GM12892 (cell line): ENCODE results near the gene NCAN. TPM values are rescaled to one million over a fixed set of nuclear protein-coding genes. Genes with fewer than 3 reads are reported as not detected.
"Not testable (repeated sequence)": the region's sequence is repeated elsewhere in the genome, so short reads cannot be mapped to it uniquely, and the experiment has no call there.

ENCODE experiments used
- DNase-seq: peaks from one replicate; pipeline ENCODE4 v3.0.0; 2011; ENCODE audit not compliant: insufficient read length
- FAIRE-seq: peaks from 2 replicates; lab custom pipeline; 2011; peaks lifted over from hg19 to GRCh38; lab: Jason Lieb, UNC
- POLR2A ChIP-seq: IDR thresholded peaks from 2 replicates; pipeline ENCODE4 v1.6.1; 2011; ENCODE audit warnings: low read depth, low read length, control low read depth
- POLR2AphosphoS5 ChIP-seq: IDR thresholded peaks from 2 replicates; pipeline ENCODE4 v1.6.1; 2011; ENCODE audit warnings: low read depth, low read length, control low read depth
- TAF1 ChIP-seq: IDR thresholded peaks from 2 replicates; pipeline ENCODE4 v1.6.1; 2011; ENCODE audit warnings: low read depth, mild to moderate bottlenecking, control low read depth, low read length, borderline replicate concordance
- polyA plus RNA-seq: library from polyadenylated mRNA; unstranded; fragments of >200 nt; gene quantifications from one replicate; pipeline ENCODE4 v1.2.1, GENCODE V29; 2012; ENCODE audit warnings: missing spikeins, inconsistent platforms; ENCODE audit not compliant: missing spikeins

NCAN gene
- 0.28 TPM for polyA plus RNA-seq

DNA sequence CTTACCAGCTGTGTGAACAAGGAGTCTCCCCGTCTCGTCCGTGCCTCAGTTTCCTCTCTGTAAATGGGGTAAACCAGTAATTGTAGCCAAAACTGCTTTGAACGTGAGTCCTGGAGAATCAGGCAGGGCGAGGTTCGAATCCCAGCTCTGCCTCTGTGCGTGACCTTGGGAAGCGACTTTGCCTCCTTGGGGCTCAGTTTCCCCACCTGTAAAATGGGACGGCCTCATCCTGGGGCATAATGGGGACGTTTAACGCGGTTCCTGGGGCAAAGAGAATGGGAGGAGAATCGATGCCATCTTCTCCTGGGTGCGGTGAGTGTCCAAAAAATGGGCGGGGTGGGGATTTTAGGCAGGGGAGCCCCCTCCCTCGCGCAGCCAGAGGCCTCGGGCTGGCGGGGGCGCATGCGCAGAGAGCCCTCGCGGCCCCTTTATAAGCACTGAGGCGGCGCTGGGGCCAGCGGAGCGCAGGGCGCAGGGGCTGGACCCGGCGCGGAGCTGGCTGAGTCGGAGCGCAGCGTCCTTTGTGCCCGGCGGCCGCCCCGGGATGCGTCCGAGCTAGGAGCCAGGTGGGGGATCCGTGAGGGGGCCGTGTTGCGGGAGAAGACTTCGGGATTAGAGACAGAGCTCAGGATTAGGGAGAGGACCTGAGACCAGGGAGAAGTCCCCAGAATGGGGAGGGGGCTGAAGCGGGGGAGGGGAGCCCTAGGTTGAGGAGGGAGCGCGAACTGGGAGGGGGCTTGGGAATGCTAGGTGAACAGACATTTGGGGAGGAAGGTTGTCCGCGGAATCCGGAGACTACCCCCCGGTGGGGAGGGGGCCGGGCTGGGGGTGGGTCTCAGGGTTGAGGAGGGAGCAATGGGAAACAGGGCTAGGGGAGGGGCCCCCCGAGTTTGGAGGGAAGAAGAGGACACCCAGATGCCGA lies at the start of gene NCAN:
NCAN (plus strand) TSS at position 460 of the 922 bp plus-strand sequence. CDS start 4,996 bp downstream, outside the sequence.
- DNase-seq (no peak), FAIRE-seq (no peak)
- no peak for TF ChIP-seq POLR2AphosphoS5

- no peak for TF ChIP-seq POLR2AphosphoS5
- no peak for TF ChIP-seq TAF1
- TF ChIP-seq POLR2A: no peak
- no peak for DNase-seq
- no peak for FAIRE-seq
Observed at GRCh38 chr19:19162495-19162894, 49.3 kb upstream of the NCAN start.

- no peak for TF ChIP-seq POLR2A
- TF ChIP-seq TAF1: no peak
- no peak for TF ChIP-seq POLR2AphosphoS5
- no peak for DNase-seq
- no peak for FAIRE-seq
Observed at GRCh38 chr19:19165396-19165795, 46.4 kb upstream of the NCAN start.

- FAIRE-seq: no peak
- no peak for TF ChIP-seq POLR2A
- no peak for TF ChIP-seq TAF1
- TF ChIP-seq POLR2AphosphoS5: no peak
- no peak for DNase-seq
Observed at GRCh38 chr19:19167612-19168011, 44.1 kb upstream of the NCAN start.

DNA sequence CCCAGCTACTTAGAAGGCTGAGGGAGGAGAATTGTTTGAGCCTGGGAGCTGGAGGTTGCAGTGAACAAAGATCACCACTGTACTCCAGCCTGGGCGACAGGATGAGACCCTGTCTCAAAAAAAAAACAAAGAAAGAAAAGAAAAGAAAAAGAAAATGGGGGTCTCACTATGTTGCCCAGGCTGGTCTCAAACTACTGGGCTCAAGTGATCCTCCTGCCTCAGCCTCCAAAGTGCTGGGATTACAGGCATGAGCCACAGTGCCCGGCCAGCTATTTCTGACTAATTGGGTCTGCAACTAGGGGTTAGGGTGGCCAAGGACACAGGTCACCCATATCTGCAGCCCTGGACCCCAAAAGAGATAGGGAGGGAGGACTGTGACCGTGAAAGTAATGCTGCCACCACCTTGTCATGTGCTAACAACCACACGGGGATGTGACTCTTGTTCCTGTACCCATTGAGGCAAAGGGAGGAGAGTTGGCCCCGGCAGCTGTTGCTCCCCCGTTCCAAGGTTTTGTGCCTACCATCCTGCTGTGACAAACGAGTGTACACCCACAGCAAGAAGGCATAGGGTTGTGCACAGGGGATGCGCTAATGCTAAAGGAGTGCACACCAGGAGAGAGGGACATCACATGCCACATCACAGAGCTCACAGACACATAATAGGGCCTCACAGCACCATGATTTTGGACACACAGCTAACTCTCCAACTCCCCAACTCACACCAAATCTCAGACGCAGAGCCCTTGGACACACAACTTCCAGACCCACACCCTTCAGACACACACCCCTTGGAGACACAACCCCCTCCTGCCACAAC lies 42.3 kb upstream of the NCAN start:
- FAIRE-seq (peak; percentile 69), DNase-seq (no peak)
- TF ChIP-seq TAF1 (no peak), POLR2A (no peak), POLR2AphosphoS5 (no peak)

- FAIRE-seq (peak; percentile 94), DNase-seq (peak; percentile 96)
- peak; percentile 45; the same call in 1 of the 2 replicates for TF ChIP-seq POLR2A
- peak; percentile 44; the same call in 1 of the 2 replicates for TF ChIP-seq TAF1
- no peak for TF ChIP-seq POLR2AphosphoS5
Observed at GRCh38 chr19:19170053-19170872, 41.5 kb upstream of the NCAN start, which contains the start of gene MEF2B. MEF2B (minus strand) TSS chr19:19170263; CDS start chr19:19150735, 19,528 bp downstream.

- no peak for TF ChIP-seq TAF1
- no peak for TF ChIP-seq POLR2AphosphoS5
- no peak for TF ChIP-seq POLR2A
- DNase-seq (no peak), FAIRE-seq (no peak)
Observed at GRCh38 chr19:19170873-19171672, 40.7 kb upstream of the NCAN start.

GRCh38 chr19:19171821-19172532 lies 39.8 kb upstream of the NCAN start:
- no peak for DNase-seq
- TF ChIP-seq TAF1: no peak
- TF ChIP-seq POLR2AphosphoS5: no peak
- TF ChIP-seq POLR2A: no peak
- FAIRE-seq: no peak

- FAIRE-seq, DNase-seq: not testable (repeated sequence)
Observed at GRCh38 chr19:19173243-19173642, 38.5 kb upstream of the NCAN start.

- TF ChIP-seq TAF1: no peak
- no peak for TF ChIP-seq POLR2A
- TF ChIP-seq POLR2AphosphoS5: no peak
- no peak for FAIRE-seq
- DNase-seq: no peak
Observed at GRCh38 chr19:19176950-19177349, 34.8 kb upstream of the NCAN start.
